IMR-90 (cell line): ENCODE measurements around the gene GPR107.

Source experiments
- BHLHE40 ChIP-seq: fragments of 150-350 bp; IDR thresholded peaks from 2 replicates; pipeline ENCODE4 v1.6.1; 2016; ENCODE audit warnings: mild to moderate bottlenecking, low read depth, low read length
- FOS ChIP-seq: fragments of 150-350 bp; IDR thresholded peaks from 2 replicates; pipeline ENCODE4 v1.6.1; 2016; ENCODE audit warnings: low read depth, low read length
- MAFK ChIP-seq: IDR thresholded peaks from 2 replicates; pipeline ENCODE4 v1.6.1; 2012; ENCODE audit warnings: low read depth, low read length, improper control_type of control experiment
- MAZ ChIP-seq: IDR thresholded peaks from 2 replicates; pipeline ENCODE4 v1.6.1; 2012; ENCODE audit warnings: low read depth, mild to moderate bottlenecking, low read length, improper control_type of control experiment, moderate library complexity, borderline replicate concordance
- POLR2A ChIP-seq: IDR thresholded peaks from 2 replicates; pipeline ENCODE4 v1.6.1; 2012; ENCODE audit warnings: mild to moderate bottlenecking, low read depth, low read length
- RAD21 ChIP-seq: IDR thresholded peaks from 2 replicates; pipeline ENCODE4 v1.6.1; 2012; ENCODE audit warnings: low read length, improper control_type of control experiment
- SMC3 ChIP-seq: fragments of 150-350 bp; IDR thresholded peaks from 2 replicates; pipeline ENCODE4 v1.6.1; 2016; ENCODE audit warnings: low read depth, mild to moderate bottlenecking, antibody characterized with exemption, low read length, moderate library complexity
- TF ChIP-seq, protein P1 (sequence below): conservative IDR thresholded peaks from 2 replicates; pipeline ENCODE4 v1.5.1; 2012; ENCODE audit warnings: mild to moderate bottlenecking, low read depth, low read length, improper control_type of control experiment

DNA sequence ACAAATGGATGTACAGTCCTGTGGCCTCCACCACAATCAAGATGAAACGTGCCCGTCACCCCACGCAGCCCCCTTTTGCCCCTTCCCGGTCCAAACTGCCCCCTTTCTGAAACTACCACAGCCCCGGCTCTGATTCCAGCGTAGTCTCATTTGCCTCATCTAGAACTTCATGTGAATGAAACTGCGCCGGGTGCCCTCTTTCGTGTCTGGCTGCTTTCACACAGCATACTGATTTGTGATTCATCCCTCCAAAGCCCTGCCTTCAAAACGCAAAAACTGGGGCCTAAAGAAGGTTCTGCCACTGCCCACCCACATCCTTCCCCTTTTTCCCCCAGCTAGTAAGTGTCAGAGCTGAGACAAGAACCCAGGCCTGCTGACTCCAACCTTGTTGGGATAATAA, 87.0 kb downstream of the GPR107 start:
- TF ChIP-seq, protein P1, sequence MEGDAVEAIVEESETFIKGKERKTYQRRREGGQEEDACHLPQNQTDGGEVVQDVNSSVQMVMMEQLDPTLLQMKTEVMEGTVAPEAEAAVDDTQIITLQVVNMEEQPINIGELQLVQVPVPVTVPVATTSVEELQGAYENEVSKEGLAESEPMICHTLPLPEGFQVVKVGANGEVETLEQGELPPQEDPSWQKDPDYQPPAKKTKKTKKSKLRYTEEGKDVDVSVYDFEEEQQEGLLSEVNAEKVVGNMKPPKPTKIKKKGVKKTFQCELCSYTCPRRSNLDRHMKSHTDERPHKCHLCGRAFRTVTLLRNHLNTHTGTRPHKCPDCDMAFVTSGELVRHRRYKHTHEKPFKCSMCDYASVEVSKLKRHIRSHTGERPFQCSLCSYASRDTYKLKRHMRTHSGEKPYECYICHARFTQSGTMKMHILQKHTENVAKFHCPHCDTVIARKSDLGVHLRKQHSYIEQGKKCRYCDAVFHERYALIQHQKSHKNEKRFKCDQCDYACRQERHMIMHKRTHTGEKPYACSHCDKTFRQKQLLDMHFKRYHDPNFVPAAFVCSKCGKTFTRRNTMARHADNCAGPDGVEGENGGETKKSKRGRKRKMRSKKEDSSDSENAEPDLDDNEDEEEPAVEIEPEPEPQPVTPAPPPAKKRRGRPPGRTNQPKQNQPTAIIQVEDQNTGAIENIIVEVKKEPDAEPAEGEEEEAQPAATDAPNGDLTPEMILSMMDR, result no peak
- TF ChIP-seq RAD21 (no peak), MAFK (no peak), POLR2A (no peak), MAZ (no peak), BHLHE40 (no peak), FOS (no peak), SMC3 (no peak)
